Measurements from ENCODE around the gene NUMA1. TPM values are rescaled to one million over a fixed set of nuclear protein-coding genes. Genes with fewer than 3 reads are reported as not detected.

NUMA1 gene
- total and polyA plus RNA-seq, 2 of the 13 experiments (the other 11 are each of a cell fraction or from before 2014, with no cell fraction given) = 57.3 to 60.2 TPM

DNA sequence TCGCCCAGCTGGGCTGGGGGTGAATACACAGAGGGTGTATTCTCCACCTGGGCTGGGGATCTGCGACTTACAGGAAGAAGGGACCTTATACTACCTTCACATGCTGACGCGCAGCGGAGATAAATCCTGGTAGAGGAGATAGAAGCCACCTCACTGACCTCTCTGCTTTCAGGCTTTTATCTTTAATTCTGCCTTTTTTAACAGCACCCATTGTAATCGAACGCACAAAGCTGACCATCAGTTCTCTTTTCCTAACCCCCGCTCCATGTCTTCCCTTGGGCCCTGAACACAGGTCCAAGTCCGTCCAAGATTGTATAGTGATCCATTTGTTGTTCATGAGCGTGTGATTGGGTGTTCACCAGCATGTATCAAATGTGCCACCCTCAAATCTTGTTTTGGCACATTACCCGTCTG lies 23.4 kb upstream of the NUMA1 start:
- H3K36me3 ChIP-seq (replicated peaks in 1 of 2; ENCODE audit: control insufficient read depth in 1 of 2, insufficient read depth in 2 of 2, low read length in 2 of 2) = peaks cover 3 to 13% of the 10 kb centered on the region in 2 experiments; a peak in 3 of 5 replicates
- H3K4me2 ChIP-seq (ENCODE audit: low read depth, low read length) = peak overlapping the region; percentile 51
- in situ Hi-C loops (cut with HindIII; ENCODE audit: extremely low pct_ligation_motif_present, low pct_unique_long_range_greater_than_20kb) (no loop called here), intact Hi-C loops (cut with micrococcal nuclease; ENCODE audit: unreplicated experiment) (loop anchor here (1.0 to 2.0 kb wide), 2 partner anchors 9 to 23 kb away; partner anchors contain the start of genes ANAPC15, LRRC51 and NUMA1)
- peaks cover 39% of the 10 kb centered on the region for H3K4me1 ChIP-seq (ENCODE audit: insufficient read depth, low read length)
- peak overlapping the region; percentile 62 for H3K27ac ChIP-seq (ENCODE audit: extremely low read length, insufficient read depth, low read length)
- H4K20me1 ChIP-seq (ENCODE audit: insufficient read depth, low read length) = no peaks in the 10 kb centered on the region
- no peak overlapping the region; the same call in 1 of the 2 replicates for H3K9ac ChIP-seq (ENCODE audit: insufficient read depth, low read depth, low read length)
- BruUV-seq (replicated peaks) = TSS peak; percentile 91
- POLR2A ChIA-PET = interaction anchor here (1.3 to 2.4 kb wide), 2 partner anchors 9 to 63 kb away, joined by 5 to 13 read pairs; partner anchors contain the start of gene ANAPC15
- H2AFZ ChIP-seq (ENCODE audit: low read length) = no peak overlapping the region
- 0 out of 6 replicates have a peak overlapping the region, but pooled peaks of 1 of the 3 experiments have one; percentile 12 for H3K4me3 ChIP-seq (replicated peaks in 1 of 3; ENCODE audit: insufficient read depth in 1 of 3, low read depth in 2 of 3, low read length in 3 of 3)
- no peaks in the 10 kb centered on the region; a peak in 1 of 5 replicates for H3K27me3 ChIP-seq (ENCODE audit: control insufficient read depth in 1 of 2, insufficient read depth in 2 of 2, low read length in 2 of 2)
- 99% methylated on average over 9 of the region's 11 CpGs for WGBS (ENCODE audit: low lambda C conversion rate)
- CTCF ChIA-PET (ENCODE audit: low intra/inter-chr PET ratio, low total read pairs) = no interaction called here
- no peak for DNase-seq (ENCODE audit: low spot score)
- no peak for FAIRE-seq
- H3K79me2 ChIP-seq (ENCODE audit: insufficient read depth, low read length) = peaks cover 31% of the 10 kb centered on the region
- H3K9me3 ChIP-seq (ENCODE audit: low read length) = no peaks in the 10 kb centered on the region
- ATAC-seq = no peak
- TF ChIP-seq STAG1 (CRISPR knock-in tag; IDR thresholded peaks at IDR 0.05) (no peak), ZNF292 (CRISPR knock-in tag; IDR thresholded peaks at IDR 0.05; ENCODE audit: borderline replicate concordance, low read depth) (no peak), POGK (CRISPR knock-in tag; conservative IDR thresholded peaks at IDR 0.05) (0 out of 2 replicates have a peak, but pooled peaks have one; percentile 21), ZFY (CRISPR knock-in tag; IDR thresholded peaks at IDR 0.05) (no peak), HNRNPL (IDR thresholded peaks at IDR 0.05; ENCODE audit: low read depth, low read length) (no peak), ZNF136 (CRISPR knock-in tag; IDR thresholded peaks at IDR 0.05; ENCODE audit: low read depth) (peak; percentile 52; the same call in 1 of the 2 replicates), ZBTB20 (CRISPR knock-in tag; IDR thresholded peaks at IDR 0.05; ENCODE audit: borderline replicate concordance, low read depth) (no peak), MIER2 (CRISPR knock-in tag; IDR thresholded peaks at IDR 0.05) (no peak), ELF4 (CRISPR knock-in tag; IDR thresholded peaks at IDR 0.05; ENCODE audit: borderline replicate concordance) (no peak), KAT8 (CRISPR knock-in tag; IDR thresholded peaks at IDR 0.05) (no peak), ZNF44 (CRISPR knock-in tag; IDR thresholded peaks at IDR 0.05) (no peak), SAP130 (CRISPR knock-in tag; IDR thresholded peaks at IDR 0.05; ENCODE audit: low read depth) (no peak)
- TF ChIP-seq, protein P1, sequence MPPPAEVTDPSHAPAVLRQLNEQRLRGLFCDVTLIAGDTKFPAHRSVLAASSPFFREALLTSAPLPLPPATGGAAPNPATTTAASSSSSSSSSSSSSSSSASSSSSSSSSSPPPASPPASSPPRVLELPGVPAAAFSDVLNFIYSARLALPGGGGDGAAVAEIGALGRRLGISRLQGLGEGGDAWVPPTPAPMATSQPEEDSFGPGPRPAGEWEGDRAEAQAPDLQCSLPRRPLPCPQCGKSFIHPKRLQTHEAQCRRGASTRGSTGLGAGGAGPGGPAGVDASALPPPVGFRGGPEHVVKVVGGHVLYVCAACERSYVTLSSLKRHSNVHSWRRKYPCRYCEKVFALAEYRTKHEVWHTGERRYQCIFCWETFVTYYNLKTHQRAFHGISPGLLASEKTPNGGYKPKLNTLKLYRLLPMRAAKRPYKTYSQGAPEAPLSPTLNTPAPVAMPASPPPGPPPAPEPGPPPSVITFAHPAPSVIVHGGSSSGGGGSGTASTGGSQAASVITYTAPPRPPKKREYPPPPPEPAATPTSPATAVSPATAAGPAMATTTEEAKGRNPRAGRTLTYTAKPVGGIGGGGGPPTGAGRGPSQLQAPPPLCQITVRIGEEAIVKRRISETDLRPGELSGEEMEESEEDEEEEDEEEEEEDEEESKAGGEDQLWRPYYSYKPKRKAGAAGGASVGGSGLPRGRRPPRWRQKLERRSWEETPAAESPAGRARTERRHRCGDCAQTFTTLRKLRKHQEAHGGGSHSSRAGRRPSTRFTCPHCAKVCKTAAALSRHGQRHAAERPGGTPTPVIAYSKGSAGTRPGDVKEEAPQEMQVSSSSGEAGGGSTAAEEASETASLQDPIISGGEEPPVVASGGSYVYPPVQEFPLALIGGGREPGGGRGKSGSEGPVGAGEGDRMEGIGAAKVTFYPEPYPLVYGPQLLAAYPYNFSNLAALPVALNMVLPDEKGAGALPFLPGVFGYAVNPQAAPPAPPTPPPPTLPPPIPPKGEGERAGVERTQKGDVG (CRISPR knock-in tag; IDR thresholded peaks at IDR 0.05; ENCODE audit: borderline replicate concordance) = 0 out of 2 replicates have a peak, but pooled peaks have one; percentile 18
- TF ChIP-seq, protein P2, sequence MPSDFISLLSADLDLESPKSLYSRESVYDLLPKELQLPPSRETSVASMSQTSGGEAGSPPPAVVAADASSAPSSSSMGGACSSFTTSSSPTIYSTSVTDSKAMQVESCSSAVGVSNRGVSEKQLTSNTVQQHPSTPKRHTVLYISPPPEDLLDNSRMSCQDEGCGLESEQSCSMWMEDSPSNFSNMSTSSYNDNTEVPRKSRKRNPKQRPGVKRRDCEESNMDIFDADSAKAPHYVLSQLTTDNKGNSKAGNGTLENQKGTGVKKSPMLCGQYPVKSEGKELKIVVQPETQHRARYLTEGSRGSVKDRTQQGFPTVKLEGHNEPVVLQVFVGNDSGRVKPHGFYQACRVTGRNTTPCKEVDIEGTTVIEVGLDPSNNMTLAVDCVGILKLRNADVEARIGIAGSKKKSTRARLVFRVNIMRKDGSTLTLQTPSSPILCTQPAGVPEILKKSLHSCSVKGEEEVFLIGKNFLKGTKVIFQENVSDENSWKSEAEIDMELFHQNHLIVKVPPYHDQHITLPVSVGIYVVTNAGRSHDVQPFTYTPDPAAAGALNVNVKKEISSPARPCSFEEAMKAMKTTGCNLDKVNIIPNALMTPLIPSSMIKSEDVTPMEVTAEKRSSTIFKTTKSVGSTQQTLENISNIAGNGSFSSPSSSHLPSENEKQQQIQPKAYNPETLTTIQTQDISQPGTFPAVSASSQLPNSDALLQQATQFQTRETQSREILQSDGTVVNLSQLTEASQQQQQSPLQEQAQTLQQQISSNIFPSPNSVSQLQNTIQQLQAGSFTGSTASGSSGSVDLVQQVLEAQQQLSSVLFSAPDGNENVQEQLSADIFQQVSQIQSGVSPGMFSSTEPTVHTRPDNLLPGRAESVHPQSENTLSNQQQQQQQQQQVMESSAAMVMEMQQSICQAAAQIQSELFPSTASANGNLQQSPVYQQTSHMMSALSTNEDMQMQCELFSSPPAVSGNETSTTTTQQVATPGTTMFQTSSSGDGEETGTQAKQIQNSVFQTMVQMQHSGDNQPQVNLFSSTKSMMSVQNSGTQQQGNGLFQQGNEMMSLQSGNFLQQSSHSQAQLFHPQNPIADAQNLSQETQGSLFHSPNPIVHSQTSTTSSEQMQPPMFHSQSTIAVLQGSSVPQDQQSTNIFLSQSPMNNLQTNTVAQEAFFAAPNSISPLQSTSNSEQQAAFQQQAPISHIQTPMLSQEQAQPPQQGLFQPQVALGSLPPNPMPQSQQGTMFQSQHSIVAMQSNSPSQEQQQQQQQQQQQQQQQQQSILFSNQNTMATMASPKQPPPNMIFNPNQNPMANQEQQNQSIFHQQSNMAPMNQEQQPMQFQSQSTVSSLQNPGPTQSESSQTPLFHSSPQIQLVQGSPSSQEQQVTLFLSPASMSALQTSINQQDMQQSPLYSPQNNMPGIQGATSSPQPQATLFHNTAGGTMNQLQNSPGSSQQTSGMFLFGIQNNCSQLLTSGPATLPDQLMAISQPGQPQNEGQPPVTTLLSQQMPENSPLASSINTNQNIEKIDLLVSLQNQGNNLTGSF (CRISPR knock-in tag; IDR thresholded peaks at IDR 0.05) = 0 out of 2 replicates have a peak, but pooled peaks have one; percentile 10
